SU-DHL-6 (cell line): Measurements from ENCODE around the gene NAV2.

ENCODE experiments used
- H2AFZ ChIP-seq: fragments of 200-600 bp; sonication (generic); 2 replicates; pipeline ENCODE4 v1.6.1; 2014; ENCODE audit warnings: low read depth, mild to moderate bottlenecking, moderate library complexity, mixed read lengths, antibody characterized with exemption, low read length; ENCODE audit not compliant: severe bottlenecking
- H3F3A ChIP-seq: fragments of 200-600 bp; shearing (Covaris generic); 2 replicates; pipeline ENCODE4 v1.6.0; 2016; ENCODE audit warnings: antibody characterized with exemption, mild to moderate bottlenecking; ENCODE audit not compliant: insufficient read depth
- H3K27ac ChIP-seq: fragments of 200-600 bp; sonication (generic); 2 replicates; pipeline ENCODE4 v1.5.1; 2016; ENCODE audit warnings: low read depth, mild to moderate bottlenecking, low read length, moderate library complexity, mixed read lengths
- H3K27me3 ChIP-seq: fragments of 200-600 bp; sonication (generic), shearing (Covaris generic); 2 replicates; pipeline ENCODE4 v1.6.0; 2014; ENCODE audit warnings: mild to moderate bottlenecking, low read length
- H3K36me3 ChIP-seq: fragments of 200-600 bp; sonication (generic); 2 replicates; pipeline ENCODE4 v1.6.1; 2014; ENCODE audit warnings: mild to moderate bottlenecking, low read length, mixed read lengths
- H3K4me2 ChIP-seq: fragments of 300-600, 200-600 bp; shearing (Covaris generic), sonication (generic); 2 replicates; pipeline ENCODE4 v1.6.0; 2014; ENCODE audit warnings: low read length, low read depth, mild to moderate bottlenecking; ENCODE audit not compliant: poor library complexity, severe bottlenecking
- H3K4me3 ChIP-seq: fragments of 200-600 bp; sonication (generic); 2 replicates; pipeline ENCODE4 v1.5.1; 2014; ENCODE audit warnings: antibody characterized with exemption, low read length, mild to moderate bottlenecking, mixed read lengths; ENCODE audit not compliant: insufficient read depth, poor library complexity, severe bottlenecking
- H3K79me2 ChIP-seq: fragments of 200-600 bp; sonication (generic); 2 replicates; pipeline ENCODE4 v1.6.1; 2014; ENCODE audit warnings: mild to moderate bottlenecking, low read length, moderate library complexity; ENCODE audit not compliant: insufficient read depth
- H3K9ac ChIP-seq: fragments of 200-600 bp; sonication (generic); 2 replicates; pipeline ENCODE4 v1.7.0; 2014; ENCODE audit warnings: mild to moderate bottlenecking, low read length
- H3K9me2 ChIP-seq: fragments of 200-600 bp; sonication (generic); replicated peaks from 2 replicates; pipeline ENCODE4 v1.6.1; 2014; ENCODE audit warnings: low read length; ENCODE audit not compliant: insufficient read depth
- H3K9me3 ChIP-seq: fragments of 200-600 bp; sonication (generic); 2 replicates; pipeline ENCODE4 v1.6.1; 2014; ENCODE audit warnings: low read length, mixed read lengths; ENCODE audit not compliant: insufficient read depth
- H4K20me1 ChIP-seq: fragments of 200-600 bp; sonication (generic); 2 replicates; pipeline ENCODE4 v1.6.1; 2014; ENCODE audit warnings: low read depth, mild to moderate bottlenecking, antibody characterized with exemption, low read length, moderate library complexity, mixed read lengths
- CTCF ChIP-seq: fragments of 200-600 bp; sonication (generic); IDR thresholded peaks from one replicate; pipeline ENCODE4 v1.5.1; 2017; ENCODE audit warnings: antibody characterized with exemption, mild to moderate bottlenecking, low read length, moderate library complexity; ENCODE audit not compliant: insufficient read depth, poor library complexity, severe bottlenecking
- EZH2phosphoT487 ChIP-seq: fragments of 200-600 bp; sonication (generic), shearing (Covaris generic); conservative IDR thresholded peaks from 2 replicates; pipeline ENCODE4 v1.6.1; 2018; ENCODE audit warnings: mild to moderate bottlenecking, antibody characterized with exemption, low read length, moderate library complexity, mixed read lengths

NAV2 gene

GRCh38 chr11:19931141-19931770 lies 218.6 kb downstream of the NAV2 start:
- H4K20me1 ChIP-seq = no peaks in the 10 kb centered on the region
- H3K27me3 ChIP-seq = 0 out of 2 replicates have a peak, but pooled peaks cover 2% of the 10 kb centered on the region
- H3K27ac ChIP-seq = no peak overlapping the region
- H3K36me3 ChIP-seq = no peaks in the 10 kb centered on the region
- H3K9me2 ChIP-seq = no peaks in the 10 kb centered on the region
- H2AFZ ChIP-seq = no peak overlapping the region
- no peaks in the 10 kb centered on the region for H3K79me2 ChIP-seq
- no peak for TF ChIP-seq EZH2phosphoT487
- TF ChIP-seq CTCF = no peak
- no peak overlapping the region for H3K4me2 ChIP-seq
- no peak overlapping the region for H3K9ac ChIP-seq
- H3K4me3 ChIP-seq = no peak overlapping the region
- H3K9me3 ChIP-seq = no peaks in the 10 kb centered on the region
- no peaks in the 10 kb centered on the region for H3F3A ChIP-seq

- Histone ChIP-seq H3K9ac (no peak overlapping the region), H3K9me3 (no peaks in the 10 kb centered on the region), H3K4me2 (no peak overlapping the region), H3K27me3 (0 out of 2 replicates have a peak, but pooled peaks cover 2% of the 10 kb centered on the region), H3K9me2 (no peaks in the 10 kb centered on the region), H3K36me3 (no peaks in the 10 kb centered on the region), H3K4me3 (no peak overlapping the region), H3K27ac (no peak overlapping the region), H2AFZ (no peak overlapping the region), H4K20me1 (no peaks in the 10 kb centered on the region), H3F3A (no peaks in the 10 kb centered on the region), H3K79me2 (no peaks in the 10 kb centered on the region)
- TF ChIP-seq EZH2phosphoT487 (no peak), CTCF (no peak)
These were observed 219.2 kb downstream of the NAV2 start for GRCh38 chr11:19931771-19932369.

- H3K9me3 ChIP-seq = no peaks in the 10 kb centered on the region
- H3K27me3 ChIP-seq = 0 out of 2 replicates have a peak, but pooled peaks cover 2% of the 10 kb centered on the region
- no peak overlapping the region for H3K4me3 ChIP-seq
- H3K9me2 ChIP-seq = no peaks in the 10 kb centered on the region
- H3K79me2 ChIP-seq = no peaks in the 10 kb centered on the region
- H3K36me3 ChIP-seq = no peaks in the 10 kb centered on the region
- H3K4me2 ChIP-seq = no peak overlapping the region
- no peak overlapping the region for H3K9ac ChIP-seq
- H2AFZ ChIP-seq = no peak overlapping the region
- TF ChIP-seq EZH2phosphoT487 = no peak
- TF ChIP-seq CTCF = no peak
- no peak overlapping the region for H3K27ac ChIP-seq
- no peaks in the 10 kb centered on the region for H3F3A ChIP-seq
- H4K20me1 ChIP-seq = no peaks in the 10 kb centered on the region
These were observed 220.6 kb downstream of the NAV2 start for GRCh38 chr11:19933132-19933735.
